Type B pancreatic cell (in vitro differentiated cells): Measurements from ENCODE around the gene ATP6V0A4. TPM values are rescaled to one million over a fixed set of nuclear protein-coding genes. Genes with fewer than 3 reads are reported as not detected.

Source experiments
- DNase-seq: peaks from one replicate; pipeline ENCODE4 v3.0.0; 2021; ENCODE audit warnings: mixed read lengths; ENCODE audit not compliant: unreplicated experiment; ENCODE audit errors: extremely low spot score
- H3K27ac Mint-ChIP-seq: 2 replicates; pipeline ENCODE4 v1.8.0; 2021; ENCODE audit warnings: mild to moderate bottlenecking, mixed read lengths
- H3K27me3 Mint-ChIP-seq: 2 replicates; pipeline ENCODE4 v1.8.0; 2021; ENCODE audit warnings: mixed read lengths
- H3K36me3 Mint-ChIP-seq: 2 replicates; pipeline ENCODE4 v1.8.0; 2021; ENCODE audit warnings: mixed read lengths
- H3K4me1 Mint-ChIP-seq: one replicate; pipeline ENCODE4 v1.8.0; 2021; ENCODE audit warnings: mixed read lengths; ENCODE audit not compliant: unreplicated experiment
- H3K4me3 Mint-ChIP-seq: 2 replicates; pipeline ENCODE4 v1.8.0; 2021; ENCODE audit warnings: mild to moderate bottlenecking, mixed read lengths
- H3K9me3 Mint-ChIP-seq: 2 replicates; pipeline ENCODE4 v1.8.0; 2021; ENCODE audit warnings: mixed read lengths
- total RNA-seq: library from RNA; stranded (reverse); gene quantifications from 2 replicates; pipeline ENCODE4 v1.2.1, GENCODE V29; 2021; ENCODE audit warnings: low replicate concordance
- TF ChIP-seq, protein P1 (sequence below): fragments of 200-600 bp; sonication (generic); conservative IDR thresholded peaks from 2 replicates; pipeline ENCODE4 v1.5.0; 2021; ENCODE audit warnings: antibody characterized with exemption, mild to moderate bottlenecking

The ATP6V0A4 gene
- total RNA-seq, 1 donor from 2014 or later = 0.89 TPM

DNA sequence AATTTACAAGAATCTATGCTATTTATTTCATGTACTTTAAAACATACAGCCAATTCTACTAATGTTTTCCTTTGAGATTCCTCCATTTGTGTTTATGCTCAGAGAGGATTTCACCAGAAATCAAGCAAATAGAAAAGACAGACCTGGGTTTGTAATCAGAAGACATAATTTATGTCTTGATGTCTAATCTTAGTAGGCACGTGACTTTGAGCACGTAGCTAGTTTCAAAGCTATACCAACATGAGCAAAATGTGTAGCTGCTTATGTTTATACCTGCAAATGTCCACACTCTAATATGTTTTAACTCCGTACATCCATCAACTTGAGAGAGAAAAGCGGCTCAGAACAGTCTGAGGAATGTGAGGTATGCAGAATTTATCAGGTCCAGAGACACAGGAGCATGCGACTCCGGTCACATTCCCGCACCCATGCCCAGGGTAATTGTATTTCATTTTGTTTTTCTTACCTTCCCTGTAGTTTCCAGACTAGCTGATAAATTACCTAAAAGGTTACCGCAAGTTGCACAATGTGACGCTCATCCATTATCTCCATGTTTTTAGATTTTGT lies 136.8 kb downstream of the ATP6V0A4 start:
- H3K27ac Mint-ChIP-seq = peak overlapping the region; percentile 84
- no peaks in the 10 kb centered on the region for H3K36me3 Mint-ChIP-seq
- DNase-seq = no peak
- no peaks in the 10 kb centered on the region for H3K9me3 Mint-ChIP-seq
- no peaks in the 10 kb centered on the region for H3K27me3 Mint-ChIP-seq
- H3K4me1 Mint-ChIP-seq = peaks cover 44% of the 10 kb centered on the region
- TF ChIP-seq, protein P1, sequence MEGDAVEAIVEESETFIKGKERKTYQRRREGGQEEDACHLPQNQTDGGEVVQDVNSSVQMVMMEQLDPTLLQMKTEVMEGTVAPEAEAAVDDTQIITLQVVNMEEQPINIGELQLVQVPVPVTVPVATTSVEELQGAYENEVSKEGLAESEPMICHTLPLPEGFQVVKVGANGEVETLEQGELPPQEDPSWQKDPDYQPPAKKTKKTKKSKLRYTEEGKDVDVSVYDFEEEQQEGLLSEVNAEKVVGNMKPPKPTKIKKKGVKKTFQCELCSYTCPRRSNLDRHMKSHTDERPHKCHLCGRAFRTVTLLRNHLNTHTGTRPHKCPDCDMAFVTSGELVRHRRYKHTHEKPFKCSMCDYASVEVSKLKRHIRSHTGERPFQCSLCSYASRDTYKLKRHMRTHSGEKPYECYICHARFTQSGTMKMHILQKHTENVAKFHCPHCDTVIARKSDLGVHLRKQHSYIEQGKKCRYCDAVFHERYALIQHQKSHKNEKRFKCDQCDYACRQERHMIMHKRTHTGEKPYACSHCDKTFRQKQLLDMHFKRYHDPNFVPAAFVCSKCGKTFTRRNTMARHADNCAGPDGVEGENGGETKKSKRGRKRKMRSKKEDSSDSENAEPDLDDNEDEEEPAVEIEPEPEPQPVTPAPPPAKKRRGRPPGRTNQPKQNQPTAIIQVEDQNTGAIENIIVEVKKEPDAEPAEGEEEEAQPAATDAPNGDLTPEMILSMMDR = no peak
- H3K4me3 Mint-ChIP-seq = peak overlapping the region; percentile 53

DNA sequence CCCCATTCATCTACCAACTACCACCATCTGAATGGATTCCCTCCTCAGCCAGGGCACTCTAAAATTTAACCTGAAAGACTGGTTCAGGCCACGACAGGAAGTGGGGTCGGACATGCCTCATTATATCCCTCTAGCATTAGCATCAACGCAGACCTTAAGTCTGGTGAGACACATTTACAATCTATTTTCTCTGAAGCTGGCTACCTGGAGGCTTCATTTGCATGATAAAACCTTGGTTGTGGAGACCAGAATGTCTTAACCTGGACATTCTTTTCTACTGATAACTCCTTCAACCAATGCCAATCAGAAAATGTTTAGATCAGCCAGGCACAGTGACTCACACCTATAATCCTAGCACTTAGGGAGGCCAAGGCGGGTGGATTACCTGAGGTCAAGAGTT lies 139.1 kb downstream of the ATP6V0A4 start:
- no peaks in the 10 kb centered on the region for H3K9me3 Mint-ChIP-seq
- no peaks in the 10 kb centered on the region for H3K36me3 Mint-ChIP-seq
- no peak overlapping the region for H3K27ac Mint-ChIP-seq
- H3K27me3 Mint-ChIP-seq = no peaks in the 10 kb centered on the region
- TF ChIP-seq, protein P1 = no peak
- no peak overlapping the region for H3K4me3 Mint-ChIP-seq
- peaks cover 30% of the 10 kb centered on the region for H3K4me1 Mint-ChIP-seq
- no peak for DNase-seq

DNA sequence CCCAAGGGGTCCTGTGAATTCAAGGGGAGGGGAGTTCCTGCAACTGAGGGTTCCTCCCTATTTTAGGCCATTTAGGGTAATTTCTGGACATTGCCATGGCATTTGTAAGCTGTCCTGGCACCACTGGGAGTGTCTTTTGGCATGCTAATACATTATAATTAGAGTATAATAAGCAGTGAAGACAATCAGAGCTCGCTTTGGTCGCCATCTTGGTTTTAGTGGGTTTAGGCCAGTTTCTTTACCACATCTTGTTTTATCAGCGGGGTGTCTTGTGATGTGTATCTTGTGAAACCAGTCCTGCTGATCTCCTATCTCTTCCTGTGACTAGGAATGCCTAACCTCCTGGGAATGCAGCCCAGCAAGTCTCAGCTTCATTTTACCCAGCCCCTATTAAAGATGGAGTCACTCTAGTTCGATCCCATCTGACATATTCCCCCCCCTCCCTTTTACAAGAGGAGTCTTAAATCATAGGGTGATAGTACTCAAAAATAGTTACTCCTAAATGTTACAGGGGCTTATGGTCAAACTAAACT lies 140.1 kb downstream of the ATP6V0A4 start:
- peaks cover 21% of the 10 kb centered on the region for H3K4me1 Mint-ChIP-seq
- no peak for DNase-seq
- peak overlapping the region; percentile 63 for H3K27ac Mint-ChIP-seq
- peaks cover 2% of the 10 kb centered on the region for H3K9me3 Mint-ChIP-seq
- TF ChIP-seq, protein P1 = no peak
- no peaks in the 10 kb centered on the region for H3K27me3 Mint-ChIP-seq
- H3K36me3 Mint-ChIP-seq = no peaks in the 10 kb centered on the region
- no peak overlapping the region for H3K4me3 Mint-ChIP-seq

DNA sequence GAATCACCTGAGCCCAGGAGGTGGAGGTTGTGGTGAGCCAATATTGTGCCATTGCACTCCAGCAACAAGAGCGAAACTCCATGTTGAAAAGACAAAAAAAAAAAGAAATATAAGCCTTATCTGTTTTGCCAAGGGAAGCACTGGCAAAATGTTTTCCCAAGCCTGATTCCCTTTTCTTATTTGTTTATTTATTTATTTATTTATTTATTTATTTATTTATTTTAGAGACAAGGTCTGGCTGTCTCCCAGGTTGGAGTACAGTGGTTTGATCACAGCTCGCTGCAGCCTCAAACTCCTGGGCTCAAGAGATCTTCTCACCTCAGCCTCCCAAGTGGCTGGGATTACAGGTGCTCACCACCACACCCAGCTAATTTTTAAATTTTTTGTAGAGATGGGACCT lies 141.0 kb downstream of the ATP6V0A4 start:
- no peak overlapping the region for H3K4me3 Mint-ChIP-seq
- H3K36me3 Mint-ChIP-seq = no peaks in the 10 kb centered on the region
- H3K9me3 Mint-ChIP-seq = peaks cover 5% of the 10 kb centered on the region
- TF ChIP-seq, protein P1 = no peak
- DNase-seq = no peak
- no peaks in the 10 kb centered on the region for H3K27me3 Mint-ChIP-seq
- H3K27ac Mint-ChIP-seq = no peak overlapping the region
- peaks cover 11% of the 10 kb centered on the region for H3K4me1 Mint-ChIP-seq

Other genes starting within 250 kb of the ATP6V0A4 start
- gene SVOPL, start 96.8 kb downstream of the ATP6V0A4 start, total RNA-seq = 0.81 TPM in 1 of 2 replicates, not detected in the other
- gene TMEM213, start 202 bp downstream of the ATP6V0A4 start, total RNA-seq = not detected in 2 replicates
- gene KIAA1549, start 183.2 kb upstream of the ATP6V0A4 start, total RNA-seq = 14.0 and 24.4 TPM in 2 replicates
- gene ZC3HAV1L, start 237.8 kb upstream of the ATP6V0A4 start, total RNA-seq = 3.1 and 31.3 TPM in 2 replicates